Fibroblast of skin of left quadriceps (primary cell): Measurements from ENCODE around the gene C1orf94.

Source experiments
- DNase-seq, 2 experiments: peaks; one replicate each; pipeline ENCODE4 v3.0.0-alpha.2; 2013; ENCODE audit warnings: low read depth in 2 of 2

The C1orf94 gene

GRCh38 chr1:34176830-34177603 lies at the start of gene C1orf94:
Gene C1orf94 (plus strand): TSS chr1:34176907. CDS start chr1:34177790, 883 bp downstream.
- no peak for DNase-seq

- no peak for DNase-seq
Observed at GRCh38 chr1:34127006-34128000, 49.4 kb upstream of the C1orf94 start.

- no peak for DNase-seq
Observed at GRCh38 chr1:34128186-34128889, 48.4 kb upstream of the C1orf94 start.

GRCh38 chr1:34129630-34130029 lies 47.1 kb upstream of the C1orf94 start:
- no peak for DNase-seq

GRCh38 chr1:34130306-34130705 lies 46.4 kb upstream of the C1orf94 start:
- DNase-seq = no peak

- DNase-seq = no peak
Observed at GRCh38 chr1:34131396-34132160, 45.1 kb upstream of the C1orf94 start.

GRCh38 chr1:34132161-34132420 lies 44.6 kb upstream of the C1orf94 start:
- no peak for DNase-seq

- DNase-seq = no peak
Observed at GRCh38 chr1:34137411-34137810, 39.3 kb upstream of the C1orf94 start.

GRCh38 chr1:34140011-34140676 lies 36.6 kb upstream of the C1orf94 start:
- no peak for DNase-seq

- DNase-seq = no peak
Observed at GRCh38 chr1:34143975-34144374, 32.7 kb upstream of the C1orf94 start.

GRCh38 chr1:34144766-34145165 lies 31.9 kb upstream of the C1orf94 start:
- DNase-seq = no peak

- DNase-seq = no peak
Observed at GRCh38 chr1:34147301-34147700, 29.4 kb upstream of the C1orf94 start.

- DNase-seq = no peak
Observed at GRCh38 chr1:34149501-34149900, 27.2 kb upstream of the C1orf94 start.

GRCh38 chr1:34153246-34153645 lies 23.5 kb upstream of the C1orf94 start:
- no peak for DNase-seq

- peak; percentile 15 to 31 for DNase-seq
Observed at GRCh38 chr1:34155860-34156259, 20.8 kb upstream of the C1orf94 start.

- DNase-seq = no peak
Observed at GRCh38 chr1:34156739-34157138, 20.0 kb upstream of the C1orf94 start.

- peak; percentile 92 for DNase-seq
Observed at GRCh38 chr1:34162852-34163766, 13.6 kb upstream of the C1orf94 start.

GRCh38 chr1:34163792-34164731 lies 12.6 kb upstream of the C1orf94 start:
- no peak for DNase-seq
